HK-2 (cell line): ENCODE data around the gene SEMA5B.

Source experiments
- DNase-seq: peaks from one replicate; pipeline ENCODE4 v3.0.0-alpha.2; 2018; ENCODE audit not compliant: unreplicated experiment

SEMA5B gene

DNA sequence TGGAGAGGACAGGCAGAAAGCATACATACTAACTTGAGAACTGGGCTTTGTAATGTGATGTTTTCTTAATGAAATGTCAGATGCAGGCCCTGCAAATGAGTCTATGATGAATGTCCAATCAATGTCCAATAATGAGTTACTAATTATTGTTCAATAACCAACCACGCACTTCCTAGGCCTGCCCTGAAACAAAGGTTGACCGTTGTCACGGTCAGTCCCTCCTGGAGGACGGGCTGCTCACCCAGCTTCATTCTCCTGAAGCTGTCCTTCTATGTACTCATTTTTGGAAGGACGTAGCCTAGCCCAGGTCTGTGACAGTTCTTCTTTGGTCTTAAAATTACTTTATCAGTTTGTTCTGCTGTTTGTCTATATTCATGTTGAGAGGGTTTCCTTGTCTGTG is 30.9 kb upstream of the SEMA5B start:
- DNase-seq: no peak

DNA sequence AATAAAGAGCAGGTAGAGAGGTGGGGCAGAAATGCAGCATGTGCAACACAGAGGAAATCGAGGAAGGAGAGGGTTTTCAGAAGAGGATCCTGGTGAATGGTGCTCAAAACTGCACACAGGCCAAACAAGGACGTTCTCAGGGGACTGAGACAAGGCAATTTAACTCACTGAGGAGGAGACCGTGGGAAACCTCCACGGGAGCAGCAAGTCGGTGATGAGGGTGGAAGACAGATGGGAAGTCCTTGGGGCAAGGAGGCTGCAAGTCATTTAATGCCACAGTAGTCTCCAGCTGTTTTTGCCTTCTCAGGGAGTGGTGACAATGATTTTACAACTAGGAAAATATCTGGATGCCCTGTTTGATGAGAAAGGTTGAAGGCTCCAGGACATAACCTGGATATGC is 27.8 kb upstream of the SEMA5B start:
- DNase-seq: no peak

DNA sequence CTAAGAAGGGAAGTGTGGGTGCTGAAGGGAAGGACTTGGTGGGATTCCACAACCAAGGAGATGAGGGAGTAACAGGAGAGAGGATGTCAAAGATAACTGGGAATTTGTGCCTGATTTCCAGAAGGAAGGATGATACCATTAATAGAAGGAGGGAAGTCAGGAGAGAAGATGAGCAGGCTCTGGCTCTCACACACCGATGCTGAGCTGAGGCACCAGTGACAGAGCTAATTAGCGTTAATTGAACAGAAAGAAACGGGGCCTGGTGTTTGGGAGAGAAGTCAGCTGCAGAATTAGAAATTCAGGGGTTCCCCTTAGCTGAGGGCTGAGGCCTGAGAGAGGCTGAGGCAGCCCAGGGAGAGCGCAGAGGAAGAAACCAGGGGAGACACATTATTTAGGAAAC is 27.4 kb upstream of the SEMA5B start:
- no peak for DNase-seq

DNA sequence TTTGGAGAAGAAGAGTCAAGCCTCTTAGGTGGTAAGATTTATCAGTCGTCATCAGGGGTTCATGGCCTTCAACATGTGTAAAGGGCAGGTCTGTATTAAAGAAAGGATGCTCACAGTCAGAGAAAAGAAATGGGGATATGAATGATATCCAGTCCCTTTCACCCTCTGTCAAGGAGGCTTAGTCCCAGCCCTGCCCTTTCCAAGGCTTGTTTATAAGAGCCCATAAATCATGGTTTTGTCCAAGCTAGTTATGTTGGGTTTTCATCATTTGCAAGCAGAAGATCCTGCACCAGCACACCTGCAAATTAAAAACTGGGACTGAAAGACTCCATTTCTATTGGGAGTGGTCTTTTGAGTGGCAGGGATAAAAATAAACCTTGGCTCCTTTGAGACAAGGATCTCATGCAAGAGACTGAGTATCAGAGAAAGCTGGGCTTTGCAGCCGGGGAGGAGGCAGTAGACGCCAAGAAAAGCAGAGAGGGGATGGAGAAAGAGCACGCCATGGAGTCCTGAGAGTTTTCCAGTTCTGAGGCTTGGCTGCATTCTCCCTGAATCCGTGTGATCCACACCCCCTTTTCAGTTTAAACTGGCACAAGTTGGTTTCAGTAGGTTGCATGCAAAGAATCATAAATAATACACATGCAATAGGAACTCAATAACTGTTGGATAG is 26.7 kb upstream of the SEMA5B start:
- DNase-seq: no peak

- no peak for DNase-seq
These were observed 25.5 kb upstream of the SEMA5B start for GRCh38 chr3:123053107-123053506.

DNA sequence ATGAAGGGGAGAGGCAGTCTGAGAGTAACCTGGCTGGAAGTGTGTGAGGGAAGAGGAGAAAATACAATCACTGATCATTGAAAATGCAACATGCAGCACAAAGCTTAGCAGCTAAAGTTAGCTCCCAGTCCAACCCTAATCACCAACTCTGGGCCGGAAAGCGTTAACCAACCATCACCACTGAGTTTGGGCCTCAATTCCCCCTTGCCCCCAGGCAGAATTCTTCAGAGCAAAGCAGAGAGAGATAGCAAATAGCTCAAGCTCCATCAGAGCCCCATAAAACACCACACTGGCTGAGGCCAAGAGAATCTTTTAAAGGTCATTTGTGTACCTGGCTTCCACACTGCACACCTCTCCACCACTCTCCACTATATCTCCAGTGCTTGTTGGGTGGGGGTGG is 23.1 kb upstream of the SEMA5B start:
- no peak for DNase-seq

GRCh38 chr3:123048480-123049237 is 21.1 kb upstream of the SEMA5B start:
- DNase-seq: no peak

DNA sequence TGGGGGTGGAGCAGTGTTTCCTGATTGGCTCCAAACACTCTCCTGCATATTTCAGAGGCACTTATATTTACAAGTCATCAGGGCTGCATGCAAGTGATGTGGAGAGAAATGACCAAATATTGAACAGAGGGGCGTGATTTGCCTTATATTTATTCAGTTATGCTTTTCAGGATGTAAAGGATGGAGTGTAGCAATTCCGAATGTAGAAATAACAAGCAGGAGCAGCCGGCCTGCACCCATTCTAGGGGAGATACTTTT is 19.4 kb upstream of the SEMA5B start:
- no peak for DNase-seq

DNA sequence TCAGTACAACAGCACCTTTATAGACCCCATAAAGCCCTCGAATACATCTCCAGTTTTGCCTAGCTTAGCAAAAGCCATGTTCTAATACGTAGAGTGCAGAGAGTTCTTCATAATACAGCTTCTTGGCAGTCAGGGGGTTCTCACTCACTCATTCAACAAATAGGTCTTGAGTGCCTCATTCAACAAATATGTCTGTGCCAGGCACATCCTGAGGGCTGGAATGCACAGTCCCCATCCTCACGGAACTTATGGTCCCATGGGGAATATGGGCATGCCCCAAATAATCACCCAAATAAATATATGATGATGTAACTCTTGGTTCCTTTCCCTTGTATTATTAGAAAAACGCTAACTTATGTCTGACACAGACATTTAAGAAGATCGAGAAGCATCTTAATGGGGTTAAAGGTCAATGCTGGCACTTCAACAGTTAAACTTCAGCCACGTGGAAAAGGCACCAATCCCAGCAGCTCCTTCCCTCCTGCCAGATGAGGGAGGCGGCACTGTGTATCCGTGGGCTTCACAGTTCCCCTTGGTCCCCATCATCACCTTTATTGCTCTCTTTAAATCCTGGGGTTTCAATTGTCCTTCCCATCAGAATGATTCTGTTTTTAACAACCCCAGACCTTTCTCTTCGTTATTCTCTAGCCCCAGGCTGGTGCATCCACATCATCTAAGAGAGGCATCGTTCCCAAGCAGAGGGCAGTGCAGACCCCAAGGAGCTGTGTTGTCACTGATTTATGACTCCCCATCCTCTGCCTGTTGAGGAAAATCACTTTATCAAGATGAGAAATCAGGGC is 18.9 kb upstream of the SEMA5B start:
- no peak for DNase-seq

DNA sequence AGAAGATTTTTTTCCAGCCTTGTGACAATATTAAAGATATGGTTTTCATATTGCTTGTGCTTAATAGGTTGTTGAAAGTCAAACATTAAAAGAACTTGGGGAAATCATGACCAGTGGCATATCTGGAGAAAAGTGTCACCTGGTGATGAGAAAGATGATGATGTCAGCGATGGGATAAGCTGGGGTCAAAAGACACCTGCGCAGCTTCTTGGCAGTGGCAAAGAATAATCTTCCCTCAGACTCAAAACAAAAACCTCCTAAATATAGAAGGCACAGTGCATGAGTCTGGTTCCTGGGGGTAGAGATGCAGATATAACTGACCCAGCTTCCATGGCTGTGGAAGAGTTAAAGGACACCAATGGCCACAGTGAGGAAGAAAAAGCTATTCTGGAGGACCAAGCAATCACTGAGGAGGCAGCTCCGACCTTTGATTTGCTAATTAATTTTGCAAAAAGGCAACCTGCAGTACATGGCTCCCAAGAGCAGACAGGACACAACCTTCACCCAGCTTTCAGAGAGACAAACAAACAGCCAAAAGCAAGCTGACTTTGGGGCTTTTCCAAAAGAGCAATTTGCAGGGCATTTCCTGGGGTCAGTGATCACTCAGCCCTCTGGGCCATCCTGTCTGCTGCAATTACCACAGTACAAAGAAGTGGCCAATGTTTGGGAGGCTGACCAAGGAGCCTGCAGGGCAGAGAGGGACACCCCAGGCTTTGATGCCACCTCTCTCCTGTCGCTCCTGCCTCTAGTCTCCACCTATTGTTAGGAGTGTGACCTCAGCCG is 17.6 kb upstream of the SEMA5B start:
- no peak for DNase-seq

GRCh38 chr3:123042413-123042812 is 14.8 kb upstream of the SEMA5B start:
- DNase-seq: no peak

DNA sequence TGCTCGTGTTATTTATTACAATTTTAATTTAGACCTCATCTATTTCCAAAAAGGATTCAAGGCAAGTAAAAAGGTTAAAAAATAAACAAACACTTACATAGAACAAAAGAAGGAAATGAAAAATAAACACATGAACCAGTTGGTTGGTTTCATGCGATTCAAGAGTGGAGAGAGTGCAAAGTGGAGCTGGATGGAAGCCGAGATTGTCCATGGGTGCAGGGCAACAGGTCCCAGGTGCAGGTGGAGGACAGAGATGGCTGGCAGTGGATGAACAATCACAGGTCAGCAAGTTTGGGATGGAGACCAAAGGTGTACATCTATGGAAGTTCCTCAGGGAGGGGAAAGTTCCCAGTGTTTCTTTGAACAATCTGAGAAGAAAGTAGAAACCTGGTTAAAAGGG is 11.6 kb upstream of the SEMA5B start:
- no peak for DNase-seq

DNA sequence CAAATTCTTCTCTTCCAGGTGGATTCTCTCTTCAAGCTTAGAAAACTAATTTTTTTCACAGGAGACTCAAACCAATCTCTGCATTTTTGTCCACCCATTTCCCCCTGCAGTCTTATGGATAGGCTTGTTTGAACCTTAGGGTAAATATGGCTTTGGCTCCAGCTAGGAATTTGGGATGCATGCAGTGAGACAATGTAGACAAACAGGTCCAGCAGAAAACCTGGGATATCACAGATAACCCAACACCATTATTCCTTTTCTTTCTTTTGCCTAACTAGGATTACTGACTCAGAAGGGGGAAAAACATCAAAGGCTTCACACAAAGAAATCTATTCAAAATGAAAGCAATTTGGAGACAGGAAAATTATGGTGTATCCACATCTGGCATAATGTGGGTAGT is 11.2 kb upstream of the SEMA5B start:
- no peak for DNase-seq

DNA sequence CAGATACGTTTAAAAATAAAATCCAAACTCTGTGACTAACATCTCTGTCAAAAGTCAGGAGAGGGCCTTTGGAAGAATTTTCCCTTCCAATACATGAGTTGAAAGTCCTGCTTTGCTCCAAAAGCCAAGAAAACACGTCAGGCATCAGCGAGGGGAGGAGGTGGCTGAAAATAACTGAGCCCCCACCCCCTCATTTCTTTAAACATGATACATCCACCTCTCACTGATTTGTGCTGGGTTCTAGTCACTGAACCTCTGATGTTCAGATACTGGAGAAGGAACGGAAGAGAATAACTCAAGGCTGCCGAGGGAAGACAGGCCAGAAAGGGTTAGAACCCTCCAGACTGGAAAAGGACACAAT is 9.4 kb upstream of the SEMA5B start:
- DNase-seq: no peak

DNA sequence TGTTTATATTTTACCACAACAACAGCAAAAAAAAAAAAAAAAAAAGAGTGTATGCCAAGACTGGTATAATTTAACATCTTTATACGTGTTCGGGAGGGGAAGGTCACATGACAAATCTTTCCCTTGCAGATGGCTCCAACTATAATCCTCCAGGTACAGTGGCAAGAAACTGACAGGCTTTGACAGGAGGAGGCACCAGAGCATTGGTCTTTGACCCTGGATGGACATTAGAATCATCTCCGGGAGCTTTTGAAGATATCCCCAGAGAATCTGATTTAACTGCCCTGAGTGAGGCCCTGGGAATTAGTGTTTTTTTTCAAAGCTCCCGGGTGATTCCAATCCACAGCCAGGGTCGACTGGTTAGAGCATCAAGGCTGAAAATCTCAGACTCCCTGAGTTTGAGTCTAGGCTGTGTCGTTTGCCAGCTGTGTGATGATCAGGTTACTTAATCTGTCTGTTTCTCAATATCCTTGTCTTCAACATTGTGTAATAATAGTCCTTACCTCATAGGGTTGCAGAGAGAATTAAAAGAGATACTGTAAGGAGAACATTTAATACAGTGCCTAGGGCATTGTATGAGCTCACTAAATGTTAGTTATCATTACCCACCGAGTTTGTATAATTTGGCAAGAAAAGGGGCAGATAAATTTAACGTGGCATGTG is 8.9 kb upstream of the SEMA5B start:
- DNase-seq: no peak

DNA sequence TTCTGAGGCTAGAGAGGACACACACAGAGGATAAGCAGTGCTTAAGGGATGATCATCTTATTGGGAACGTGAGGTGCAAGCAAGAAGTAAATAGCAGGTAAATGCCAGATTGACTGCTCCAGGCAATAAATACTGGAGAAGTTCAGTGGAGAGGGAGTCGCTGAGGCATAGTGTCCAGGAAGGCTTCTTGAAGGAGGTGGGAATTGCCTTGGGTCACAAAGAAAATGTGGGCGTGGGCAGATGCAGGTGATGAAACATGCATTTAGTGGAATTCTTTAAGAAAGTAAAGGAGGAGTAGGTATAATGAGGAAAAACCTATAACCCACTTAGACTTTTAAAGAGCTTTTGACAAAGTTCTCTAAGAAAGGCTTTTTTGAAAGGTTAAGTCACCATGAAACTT is 7.4 kb upstream of the SEMA5B start:
- DNase-seq: no peak

DNA sequence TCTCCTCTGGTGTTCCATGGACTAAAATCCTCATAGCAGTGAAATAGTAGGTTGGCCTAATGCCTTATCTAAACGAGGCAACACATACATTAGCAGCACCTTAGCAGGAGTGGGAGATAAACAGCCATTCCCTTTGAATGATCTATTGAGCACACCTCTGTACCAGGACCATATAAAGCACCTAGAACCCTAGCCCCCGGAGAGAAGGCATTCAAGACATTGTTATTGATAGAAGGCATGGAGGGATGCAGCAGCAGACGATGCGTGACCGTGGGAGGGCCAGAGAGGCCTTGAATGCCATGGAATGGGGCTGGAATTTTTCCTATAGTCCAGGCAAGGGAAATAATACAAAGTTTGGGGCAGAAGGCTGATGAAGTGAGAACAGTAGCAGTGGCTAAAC is 6.6 kb upstream of the SEMA5B start:
- no peak for DNase-seq

DNA sequence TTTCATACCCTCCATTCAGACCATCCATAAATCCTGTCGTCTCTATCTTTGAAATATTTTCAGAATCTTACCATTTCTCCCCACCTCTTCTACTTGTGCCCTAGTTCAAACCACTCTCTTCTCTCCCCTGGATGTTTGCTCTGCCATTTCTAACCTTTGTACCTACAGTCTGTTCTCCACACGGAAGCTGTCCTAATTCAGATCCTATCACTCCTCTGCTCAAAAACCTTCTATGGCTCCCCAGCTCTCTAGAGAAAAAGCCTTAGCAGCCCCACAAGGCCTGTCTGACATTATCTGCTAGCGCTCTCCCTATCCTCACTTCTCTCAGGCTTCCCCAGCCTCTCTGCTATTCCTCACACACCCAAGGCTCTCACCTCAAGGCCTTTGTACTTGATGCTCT is 4.5 kb upstream of the SEMA5B start:
- no peak for DNase-seq

- no peak for DNase-seq
These were observed 3.5 kb upstream of the SEMA5B start for GRCh38 chr3:123031051-123031450.

DNA sequence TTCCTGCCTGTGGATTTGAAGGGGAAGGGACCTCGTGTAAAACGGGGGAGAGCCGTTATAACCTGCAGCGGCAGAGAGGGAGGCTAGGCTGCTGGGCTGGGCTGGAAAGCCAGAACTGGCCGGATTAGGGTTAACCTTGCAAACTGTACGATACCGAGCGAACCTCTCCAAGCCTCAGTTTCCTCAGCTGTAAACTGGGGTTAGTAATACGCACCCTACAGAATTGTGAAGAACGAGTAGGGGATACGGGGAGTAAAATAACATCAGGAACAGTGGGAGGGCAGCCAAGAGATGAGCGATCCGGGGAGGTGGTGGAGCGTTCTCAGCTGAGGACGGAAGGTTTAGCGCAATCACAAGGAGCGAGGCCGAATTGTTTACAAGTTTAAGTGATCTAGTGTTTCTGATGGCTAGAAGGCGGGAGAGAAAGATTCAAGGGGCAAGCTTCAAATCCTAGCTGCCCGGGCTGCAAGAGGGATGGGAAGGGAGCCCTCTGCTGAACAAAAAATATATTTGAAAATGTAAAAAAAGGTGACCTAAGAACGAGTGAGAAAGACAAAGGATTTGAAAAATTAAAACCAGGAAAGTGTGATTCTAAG is 768 bp upstream of the SEMA5B start:
- peak; percentile 48 for DNase-seq

- peak; percentile 37 for DNase-seq
These were observed 835 bp downstream of the SEMA5B start for GRCh38 chr3:123026565-123027291.
